Pulmonary artery endothelial cell (primary cell): ENCODE measurements around the gene FHIP1B. TPM values are rescaled to one million over a fixed set of nuclear protein-coding genes. Genes with fewer than 3 reads are reported as not detected.

Source experiments
- DNase-seq: peaks from one replicate; pipeline ENCODE4 v3.0.0-alpha.2; 2011; ENCODE audit warnings: low read depth, low spot score
- total RNA-seq: library from RNA; depleted of rRNA; stranded (reverse); fragments of >200 nt; gene quantifications from 2 replicates; pipeline ENCODE4 v1.2.3, GENCODE V29; 2014

The FHIP1B gene
- total RNA-seq, 1 donor from 2014 or later, result 8.4 TPM

- no peak for DNase-seq
Measured at GRCh38 chr11:6201481-6201880, 33.0 kb downstream of the FHIP1B start.

- DNase-seq, result no peak
Measured at GRCh38 chr11:6200975-6201374, 33.5 kb downstream of the FHIP1B start.

GRCh38 chr11:6199174-6199810, 35.1 kb downstream of the FHIP1B start, which contains the start of gene OR52W1:
OR52W1 (plus strand) TSS chr11:6199224; CDS start chr11:6199224, 0 bp downstream.
- no peak for DNase-seq

- no peak for DNase-seq
Measured at GRCh38 chr11:6197466-6198200, 36.8 kb downstream of the FHIP1B start.

DNA sequence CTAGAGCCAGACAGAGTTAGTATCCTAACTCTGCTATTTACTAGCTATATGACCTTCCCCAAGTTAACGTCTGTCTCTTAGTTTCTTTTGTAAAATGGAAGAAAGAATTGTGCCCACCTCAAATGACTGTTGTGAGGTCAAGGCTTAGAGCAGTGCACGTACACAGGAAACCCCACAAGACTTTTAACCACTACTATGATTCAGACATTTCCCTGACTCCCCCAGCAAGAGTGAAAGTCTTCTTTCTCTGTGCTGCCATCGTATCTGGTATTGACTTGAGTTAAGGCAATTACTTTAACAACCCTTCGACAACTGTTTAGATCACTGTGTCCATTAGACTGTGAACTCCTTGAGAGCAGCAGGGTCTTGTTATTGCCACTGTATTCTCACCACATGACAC, 38.0 kb downstream of the FHIP1B start:
- DNase-seq, result no peak

- DNase-seq, result no peak
Measured at GRCh38 chr11:6194065-6194581, 40.3 kb downstream of the FHIP1B start.

DNA sequence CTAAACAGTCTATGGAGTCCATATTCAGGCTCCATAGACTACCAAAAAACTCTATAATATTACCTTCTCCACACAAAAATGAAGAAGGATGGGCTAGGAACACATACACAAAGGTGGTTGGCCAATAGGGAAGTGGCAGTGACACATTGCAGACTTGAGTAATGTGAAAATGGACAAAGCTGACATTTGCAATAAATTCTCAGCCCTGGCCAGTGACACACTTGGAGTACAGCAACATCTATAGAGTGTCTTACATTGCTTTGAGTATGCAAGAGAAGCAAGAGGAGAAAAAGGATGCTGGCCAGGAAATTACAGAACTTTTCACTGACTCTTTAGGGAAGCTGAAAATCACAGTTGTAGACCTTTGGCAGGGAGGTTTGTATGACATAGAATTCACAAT, 42.7 kb downstream of the FHIP1B start:
- no peak for DNase-seq

- no peak for DNase-seq
Measured at GRCh38 chr11:6175440-6175839, 59.0 kb downstream of the FHIP1B start.

DNA sequence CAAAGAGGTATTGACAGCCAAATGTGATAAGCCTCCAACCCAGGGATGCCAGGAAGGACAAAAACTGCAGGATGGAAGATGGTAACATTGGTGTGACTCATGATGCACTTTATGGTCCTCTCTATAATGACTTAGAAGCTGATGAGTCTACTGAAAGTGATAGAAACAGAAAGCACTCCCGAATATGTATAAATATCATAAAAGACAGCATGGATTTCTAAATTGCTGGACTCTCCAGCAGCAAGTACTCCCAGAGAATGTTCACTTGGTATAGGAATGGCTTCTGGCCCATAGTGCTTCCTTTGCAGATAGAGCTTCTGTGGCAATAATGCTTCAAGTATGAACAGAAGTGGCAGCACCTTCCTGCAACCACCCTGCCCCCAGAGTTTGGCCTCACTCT, 64.2 kb downstream of the FHIP1B start, which contains the start of gene OR52B2:
OR52B2 (minus strand) TSS at position 101 of the 400 bp plus-strand sequence; CDS start at position 101, 0 bp downstream.
- DNase-seq, result no peak

Other genes with a start within 250 kb of the FHIP1B start
- not detected in 2 replicates for gene OR52L1, start 247.7 kb downstream of the FHIP1B start, total RNA-seq
- gene OR56A4, start 227.7 kb downstream of the FHIP1B start, total RNA-seq, result not detected in 2 replicates
- gene OR56A1, start 203.9 kb downstream of the FHIP1B start, total RNA-seq, result not detected in 2 replicates
- gene OR56B4, start 127.0 kb downstream of the FHIP1B start, total RNA-seq, result not detected in 2 replicates
- not detected in 2 replicates for gene OR52B2, start 64.3 kb downstream of the FHIP1B start, total RNA-seq
- gene OR52W1, start 35.4 kb downstream of the FHIP1B start, total RNA-seq, result not detected in 2 replicates
- gene C11orf42, start 29.1 kb downstream of the FHIP1B start, total RNA-seq, result not detected in 2 replicates
- gene CNGA4, start 4.5 kb upstream of the FHIP1B start, total RNA-seq, result not detected in 2 replicates
- not detected in 2 replicates for gene CCKBR, start 25.2 kb upstream of the FHIP1B start, total RNA-seq
- 62.8 and 94.6 TPM in 2 replicates for gene CAVIN3, start 85.9 kb upstream of the FHIP1B start, total RNA-seq
- 16.9 and 23.4 TPM in 2 replicates for gene SMPD1, start 155.8 kb upstream of the FHIP1B start, total RNA-seq
- 59.2 and 63.5 TPM in 2 replicates for gene APBB1, start 184.5 kb upstream of the FHIP1B start, total RNA-seq
- gene HPX, start 206.4 kb upstream of the FHIP1B start, total RNA-seq, result 0.13 and 0.32 TPM in 2 replicates
- gene TRIM3, start 239.3 kb upstream of the FHIP1B start, total RNA-seq, result 25.6 and 30.3 TPM in 2 replicates
- 53.2 and 64.8 TPM in 2 replicates for gene ARFIP2, start 246.7 kb upstream of the FHIP1B start, total RNA-seq
- 23.4 and 27.9 TPM in 2 replicates for gene TIMM10B, start 246.9 kb upstream of the FHIP1B start, total RNA-seq